Fibroblast of villous mesenchyme (primary cell): ENCODE measurements around the gene BEND5. TPM values are rescaled to one million over a fixed set of nuclear protein-coding genes. Genes with fewer than 3 reads are reported as not detected.

Experiments used
- DNase-seq: peaks from one replicate; pipeline ENCODE4 v3.0.0-alpha.2; 2010; ENCODE audit warnings: low read depth
- H3K4me3 ChIP-seq: 2 replicates; pipeline ENCODE4 v1.5.1; 2011; ENCODE audit warnings: low read depth, mild to moderate bottlenecking, low read length
- CTCF ChIP-seq: IDR thresholded peaks from 2 replicates; pipeline ENCODE4 v1.5.1; 2012; ENCODE audit warnings: low read depth, mild to moderate bottlenecking, low read length; ENCODE audit not compliant: insufficient read depth
- total RNA-seq: library from RNA; depleted of rRNA; stranded (reverse); fragments of >200 nt; gene quantifications from 2 replicates; pipeline ENCODE4 v1.2.3, GENCODE V29; 2012

The BEND5 gene
- total RNA-seq, 1 donor: not detected

GRCh38 chr1:48785869-48786268 lies 9.2 kb upstream of the BEND5 start:
- H3K4me3 ChIP-seq: no peak overlapping the region
- no peak for TF ChIP-seq CTCF
- no peak for DNase-seq

DNA sequence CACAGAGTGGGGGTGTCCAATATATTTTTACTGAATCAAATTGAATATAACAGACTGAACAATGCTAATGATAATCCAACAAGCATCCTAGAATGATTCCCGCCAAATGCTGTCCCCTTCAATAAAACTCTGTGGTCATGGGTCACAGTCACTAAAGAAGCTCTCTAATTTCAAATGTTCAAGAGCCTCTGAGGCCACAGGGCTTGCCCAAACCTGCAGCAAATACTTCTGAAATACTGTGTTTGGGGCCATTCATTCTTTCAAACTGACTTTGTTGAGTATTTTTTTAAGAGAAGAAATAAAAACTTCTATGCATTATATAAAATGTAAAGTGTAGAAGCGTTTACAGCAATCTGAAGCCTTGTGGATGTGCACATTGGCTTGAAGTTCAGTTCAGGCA lies 7.6 kb upstream of the BEND5 start:
- no peak overlapping the region for H3K4me3 ChIP-seq
- no peak for DNase-seq
- TF ChIP-seq CTCF: no peak

DNA sequence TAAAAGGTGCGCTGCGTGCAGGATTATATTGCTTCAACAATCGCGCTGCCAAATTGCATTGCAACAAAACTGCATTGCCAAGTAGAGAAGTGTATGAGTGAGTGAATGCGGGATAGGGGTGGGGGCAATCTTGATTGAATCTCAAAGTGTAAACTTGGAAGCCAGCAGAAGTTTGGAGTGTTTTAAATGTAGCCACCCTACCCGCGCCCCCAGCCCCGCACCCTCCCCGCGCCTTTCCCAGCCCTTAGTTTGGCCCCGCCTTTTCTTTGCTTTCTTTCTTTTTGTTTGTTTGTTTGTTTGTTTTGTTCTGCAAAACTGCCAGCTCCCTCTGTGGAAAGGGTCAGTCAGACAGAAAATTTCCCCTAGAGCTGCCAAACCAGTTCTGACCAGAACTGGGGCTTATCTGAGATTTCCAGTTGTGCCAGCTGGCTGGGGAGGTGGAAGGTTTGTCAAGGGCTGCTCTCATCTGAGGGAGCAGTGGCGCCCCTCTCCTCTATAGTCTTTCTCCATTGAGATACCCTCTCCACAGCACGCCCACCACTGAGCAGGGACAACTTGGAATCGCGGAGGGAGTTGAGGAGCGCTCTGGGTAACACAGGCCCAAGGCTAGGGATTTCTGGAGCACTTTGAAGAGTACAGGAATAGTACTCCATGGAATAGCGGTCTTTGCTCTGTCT lies 666 bp upstream of the BEND5 start:
- TF ChIP-seq CTCF: no peak
- H3K4me3 ChIP-seq: no peak overlapping the region
- DNase-seq: no peak

GRCh38 chr1:48775831-48776392 lies 779 bp downstream of the BEND5 start:
- no peak for DNase-seq
- no peak for TF ChIP-seq CTCF
- H3K4me3 ChIP-seq: no peak overlapping the region

DNA sequence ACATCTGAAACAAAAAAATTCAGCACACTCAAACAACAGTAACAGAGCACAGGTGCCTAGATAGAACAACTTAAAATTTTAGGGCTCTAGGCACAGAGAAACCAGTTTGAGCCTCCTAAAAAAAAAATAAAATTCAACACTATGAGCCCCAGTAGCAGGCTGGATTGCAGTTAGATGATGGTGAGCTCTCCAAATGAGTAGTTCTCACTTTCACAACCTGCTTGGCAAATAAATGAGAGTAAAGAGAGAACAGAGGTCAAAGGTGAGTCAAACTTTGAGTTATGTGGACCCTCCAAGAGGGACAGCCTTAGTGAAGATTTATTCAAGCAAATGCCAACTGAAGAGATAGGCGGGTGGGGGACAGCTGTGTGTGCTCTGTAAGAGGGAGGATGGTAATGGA lies 3.6 kb downstream of the BEND5 start:
- TF ChIP-seq CTCF: no peak
- H3K4me3 ChIP-seq: no peak overlapping the region
- DNase-seq: no peak

DNA sequence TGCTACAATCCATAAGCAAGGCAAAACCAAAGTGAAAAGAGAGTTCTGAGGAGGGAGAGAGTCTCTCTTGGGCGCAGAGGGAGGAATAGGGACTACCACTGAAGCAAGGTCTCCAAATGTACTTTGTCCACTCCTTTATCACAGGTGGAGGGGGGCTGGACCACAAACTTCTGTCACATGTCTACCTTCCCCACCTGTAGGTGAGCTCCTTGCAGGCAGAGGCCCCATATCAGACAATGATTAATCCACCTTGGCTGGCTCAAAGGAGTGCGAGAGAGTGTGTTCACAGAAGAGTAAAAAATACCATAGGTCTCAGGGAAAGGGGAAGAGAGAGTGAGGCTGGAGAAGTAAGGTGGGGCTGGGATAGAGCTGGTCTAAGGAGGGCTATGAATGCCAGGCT lies 4.5 kb downstream of the BEND5 start:
- no peak for DNase-seq
- no peak for TF ChIP-seq CTCF
- no peak overlapping the region for H3K4me3 ChIP-seq

GRCh38 chr1:48771561-48771960 lies 5.1 kb downstream of the BEND5 start:
- DNase-seq: no peak
- no peak for TF ChIP-seq CTCF

More at GRCh38 chr1:48771561-48771960, 5.1 kb downstream of the BEND5 start:
- no peak overlapping the region for H3K4me3 ChIP-seq
